OCI-LY3 (cell line): Measurements from ENCODE around the gene MYO1E.

Experiments used
- H2AFZ ChIP-seq: fragments of 200-600, 300-600 bp; shearing (Covaris generic); 2 replicates; pipeline ENCODE4 v1.6.0; 2014; ENCODE audit warnings: antibody characterized with exemption, low read depth, low read length
- H3K27ac ChIP-seq: fragments of 200-600, 300-600 bp; sonication (generic); 2 replicates; pipeline ENCODE4 v1.5.1; 2014; ENCODE audit warnings: mild to moderate bottlenecking, low read length, moderate library complexity, mixed read lengths
- H3K27me3 ChIP-seq: fragments of 200-600, 300-600 bp; sonication (generic); 2 replicates; pipeline ENCODE4 v1.6.1; 2014; ENCODE audit warnings: low read depth, low read length, mixed read lengths
- H3K36me3 ChIP-seq: fragments of 200-600, 300-600 bp; sonication (generic); replicated peaks from 2 replicates; pipeline ENCODE3; 2014; ENCODE audit warnings: low read depth, low read length, mixed read lengths
- H3K4me1 ChIP-seq: fragments of 300-600, 200-600 bp; sonication (generic); 2 replicates; pipeline ENCODE4 v1.6.1; 2014; ENCODE audit warnings: low read length, mixed read lengths
- H3K4me2 ChIP-seq: fragments of 200-600, 300-600 bp; sonication (generic); 2 replicates; pipeline ENCODE4 v1.6.1; 2014; ENCODE audit warnings: low read length, mixed read lengths
- H3K4me3 ChIP-seq: fragments of 300-600, 200-600 bp; sonication (generic); 2 replicates; pipeline ENCODE4 v1.5.1; 2014; ENCODE audit warnings: antibody characterized with exemption, mild to moderate bottlenecking, low read length, moderate library complexity
- H3K79me2 ChIP-seq: fragments of 300-600, 200-600 bp; shearing (Covaris generic); 2 replicates; pipeline ENCODE4 v1.6.1; 2014; ENCODE audit warnings: mild to moderate bottlenecking, low read length, mixed read lengths
- H3K9ac ChIP-seq: fragments of 300-600, 200-600 bp; shearing (Covaris generic); 2 replicates; pipeline ENCODE4 v1.6.0; 2014; ENCODE audit warnings: mild to moderate bottlenecking, low read length, moderate library complexity
- H3K9me3 ChIP-seq: fragments of 200-600, 300-600 bp; shearing (Covaris generic); 2 replicates; pipeline ENCODE4 v1.6.1; 2014; ENCODE audit warnings: low read length, mixed read lengths; ENCODE audit not compliant: insufficient read depth
- H4K20me1 ChIP-seq: fragments of 200-600, 300-600 bp; sonication (generic); 2 replicates; pipeline ENCODE4 v1.6.1; 2016; ENCODE audit warnings: low read length, mixed read lengths; ENCODE audit not compliant: insufficient read depth
- CTCF ChIP-seq: fragments of 200-600, 300-600 bp; sonication (generic); IDR thresholded peaks from 2 replicates; pipeline ENCODE4 v1.5.1; 2014; ENCODE audit warnings: antibody characterized with exemption, low read length, low read depth
- EZH2phosphoT487 ChIP-seq: fragments of 200-600 bp; shearing (Covaris generic); IDR thresholded peaks from 2 replicates; pipeline ENCODE4 v1.6.1; 2018; ENCODE audit warnings: antibody characterized with exemption, mixed run types, low read depth

Gene MYO1E

GRCh38 chr15:59258317-59258716 is 114.4 kb downstream of the MYO1E start:
- no peaks in the 10 kb centered on the region for H3K27me3 ChIP-seq
- no peak overlapping the region for H2AFZ ChIP-seq
- no peaks in the 10 kb centered on the region for H3K9me3 ChIP-seq
- no peaks in the 10 kb centered on the region for H4K20me1 ChIP-seq
- H3K27ac ChIP-seq, result no peak overlapping the region
- TF ChIP-seq EZH2phosphoT487, result no peak
- no peak for TF ChIP-seq CTCF
- H3K79me2 ChIP-seq, result no peaks in the 10 kb centered on the region
- H3K4me2 ChIP-seq, result no peak overlapping the region
- no peaks in the 10 kb centered on the region for H3K4me1 ChIP-seq
- peaks cover 5% of the 10 kb centered on the region for H3K36me3 ChIP-seq
- H3K9ac ChIP-seq, result no peak overlapping the region
- H3K4me3 ChIP-seq, result no peak overlapping the region

- no peaks in the 10 kb centered on the region for H3K9me3 ChIP-seq
- H3K27me3 ChIP-seq, result no peaks in the 10 kb centered on the region
- H2AFZ ChIP-seq, result no peak overlapping the region
- peaks cover 7% of the 10 kb centered on the region for H3K36me3 ChIP-seq
- H3K4me3 ChIP-seq, result no peak overlapping the region
- H3K4me2 ChIP-seq, result no peak overlapping the region
- no peaks in the 10 kb centered on the region for H4K20me1 ChIP-seq
- H3K27ac ChIP-seq, result no peak overlapping the region
- peaks cover 4% of the 10 kb centered on the region for H3K4me1 ChIP-seq
- no peak overlapping the region for H3K9ac ChIP-seq
- no peaks in the 10 kb centered on the region for H3K79me2 ChIP-seq
- TF ChIP-seq CTCF (no peak), EZH2phosphoT487 (no peak)
Measured at GRCh38 chr15:59257140-59257539, 115.5 kb downstream of the MYO1E start.

- Histone ChIP-seq H3K9ac (no peak overlapping the region), H3K4me1 (peaks cover 11% of the 10 kb centered on the region), H3K27me3 (no peaks in the 10 kb centered on the region), H3K4me3 (no peak overlapping the region), H3K27ac (no peak overlapping the region), H3K9me3 (no peaks in the 10 kb centered on the region), H4K20me1 (no peaks in the 10 kb centered on the region), H2AFZ (no peak overlapping the region), H3K4me2 (no peak overlapping the region), H3K79me2 (no peaks in the 10 kb centered on the region), H3K36me3 (peaks cover 7% of the 10 kb centered on the region)
- TF ChIP-seq CTCF (no peak), EZH2phosphoT487 (no peak)
Measured at GRCh38 chr15:59256482-59256881, 116.2 kb downstream of the MYO1E start.

- peaks cover 7% of the 10 kb centered on the region for H3K36me3 ChIP-seq
- TF ChIP-seq EZH2phosphoT487, result no peak
- no peak for TF ChIP-seq CTCF
- H3K4me2 ChIP-seq, result no peak overlapping the region
- peaks cover 17% of the 10 kb centered on the region for H3K4me1 ChIP-seq
- H3K9me3 ChIP-seq, result no peaks in the 10 kb centered on the region
- H3K79me2 ChIP-seq, result no peaks in the 10 kb centered on the region
- H3K4me3 ChIP-seq, result no peak overlapping the region
- H2AFZ ChIP-seq, result no peak overlapping the region
- H3K27ac ChIP-seq, result no peak overlapping the region
- no peak overlapping the region for H3K9ac ChIP-seq
- H3K27me3 ChIP-seq, result no peaks in the 10 kb centered on the region
- no peaks in the 10 kb centered on the region for H4K20me1 ChIP-seq
Measured at GRCh38 chr15:59255680-59256336, 116.9 kb downstream of the MYO1E start.
